Natural killer cell (primary cell): ENCODE data around the gene PRPF6. TPM values are rescaled to one million over a fixed set of nuclear protein-coding genes. Genes with fewer than 3 reads are reported as not detected.

Source experiments
- ATAC-seq, 3 donors: fragments of 150-1000 bp in 2 of 3; fragments of 200-7000 bp in 1 of 3; cut with Tn5 transposase; 1 replicate in 1 of 3; 2 replicates in 2 of 3; pipeline ENCODE4 v1.10.0; 2021; ENCODE audit warnings: mild to moderate bottlenecking in 2 of 3, moderate library complexity in 2 of 3
- DNase-seq, 2 donors: peaks; one replicate each; pipeline versions ENCODE4 v3.0.0 to v3.0.0-alpha.2; 2013 to 2021; ENCODE audit warnings: mixed read lengths in 1 of 2
- H3K27ac ChIP-seq: one replicate; pipeline ENCODE4 v1.5.1; 2013; ENCODE audit warnings: mild to moderate bottlenecking, low read length
- H3K27me3 ChIP-seq: one replicate; pipeline ENCODE4 v1.6.1; 2013; ENCODE audit warnings: low read length; ENCODE audit not compliant: control insufficient read depth, insufficient read depth
- H3K36me3 ChIP-seq: one replicate; pipeline ENCODE4 v1.6.1; 2013; ENCODE audit warnings: low read length; ENCODE audit not compliant: control insufficient read depth, insufficient read depth
- H3K4me1 ChIP-seq: one replicate; pipeline ENCODE4 v1.6.1; 2013; ENCODE audit warnings: low read length; ENCODE audit not compliant: control insufficient read depth, insufficient read depth
- H3K4me3 ChIP-seq: one replicate; pipeline ENCODE4 v1.5.1; 2013; ENCODE audit warnings: low read length
- H3K9me3 ChIP-seq: one replicate; pipeline ENCODE4 v1.6.1; 2013; ENCODE audit warnings: low read length; ENCODE audit not compliant: control insufficient read depth, insufficient read depth
- H3K27ac Mint-ChIP-seq, 2 donors: one replicate each; pipeline ENCODE4 v1.8.0; 2022; ENCODE audit warnings: mild to moderate bottlenecking in 2 of 2, mixed read lengths in 2 of 2, moderate library complexity in 1 of 2
- H3K27me3 Mint-ChIP-seq, 2 donors: one replicate each; pipeline ENCODE4 v1.8.0; 2022; ENCODE audit warnings: low read depth in 2 of 2, mixed read lengths in 2 of 2
- H3K36me3 Mint-ChIP-seq: one replicate; pipeline ENCODE4 v1.8.0; 2022; ENCODE audit warnings: mixed read lengths
- H3K4me1 Mint-ChIP-seq, 2 donors: one replicate each; pipeline ENCODE4 v1.8.0; 2022; ENCODE audit warnings: mixed read lengths in 2 of 2
- H3K4me3 Mint-ChIP-seq: one replicate; pipeline ENCODE4 v1.8.0; 2022; ENCODE audit warnings: mild to moderate bottlenecking, moderate library complexity, mixed read lengths
- H3K9me3 Mint-ChIP-seq, 2 donors: one replicate each; pipeline ENCODE4 v1.8.0; 2022; ENCODE audit warnings: mixed read lengths in 2 of 2
- WGBS: methylation state at CpG from one replicate; pipeline ENCODE4 v1.1.7; 2013; ENCODE audit warnings: missing lambda C conversion rate; ENCODE audit not compliant: insufficient coverage; 5-methylcytosine and 5-hydroxymethylcytosine counted together
- intact Hi-C: fragments of 100-400 bp; cut with micrococcal nuclease; formaldehyde crosslinking; loops from one replicate; pipeline ENCODE4 v1.14.2; 2022
- total RNA-seq, 4 donors: library from RNA; stranded (reverse); fragments of 120-200 nt in 1 of 4; gene quantifications; one replicate each; pipeline versions ENCODE4 v1.2.3 to v1.2.4, GENCODE V29; 2013 to 2022
- TF ChIP-seq, protein P1 (sequence below): fragments of 200-600 bp; IDR thresholded peaks from one replicate; pipeline ENCODE4 v1.8.0; 2022; ENCODE audit warnings: antibody characterized with exemption

PRPF6 gene, protein sequence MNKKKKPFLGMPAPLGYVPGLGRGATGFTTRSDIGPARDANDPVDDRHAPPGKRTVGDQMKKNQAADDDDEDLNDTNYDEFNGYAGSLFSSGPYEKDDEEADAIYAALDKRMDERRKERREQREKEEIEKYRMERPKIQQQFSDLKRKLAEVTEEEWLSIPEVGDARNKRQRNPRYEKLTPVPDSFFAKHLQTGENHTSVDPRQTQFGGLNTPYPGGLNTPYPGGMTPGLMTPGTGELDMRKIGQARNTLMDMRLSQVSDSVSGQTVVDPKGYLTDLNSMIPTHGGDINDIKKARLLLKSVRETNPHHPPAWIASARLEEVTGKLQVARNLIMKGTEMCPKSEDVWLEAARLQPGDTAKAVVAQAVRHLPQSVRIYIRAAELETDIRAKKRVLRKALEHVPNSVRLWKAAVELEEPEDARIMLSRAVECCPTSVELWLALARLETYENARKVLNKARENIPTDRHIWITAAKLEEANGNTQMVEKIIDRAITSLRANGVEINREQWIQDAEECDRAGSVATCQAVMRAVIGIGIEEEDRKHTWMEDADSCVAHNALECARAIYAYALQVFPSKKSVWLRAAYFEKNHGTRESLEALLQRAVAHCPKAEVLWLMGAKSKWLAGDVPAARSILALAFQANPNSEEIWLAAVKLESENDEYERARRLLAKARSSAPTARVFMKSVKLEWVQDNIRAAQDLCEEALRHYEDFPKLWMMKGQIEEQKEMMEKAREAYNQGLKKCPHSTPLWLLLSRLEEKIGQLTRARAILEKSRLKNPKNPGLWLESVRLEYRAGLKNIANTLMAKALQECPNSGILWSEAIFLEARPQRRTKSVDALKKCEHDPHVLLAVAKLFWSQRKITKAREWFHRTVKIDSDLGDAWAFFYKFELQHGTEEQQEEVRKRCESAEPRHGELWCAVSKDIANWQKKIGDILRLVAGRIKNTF
- total RNA-seq, result 10 to 100 TPM; 52.7 to 63.0 (median 55.0) TPM
- total RNA-seq (2013), result 66.5 TPM

GRCh38 chr20:63980806-63981728 is at the start of gene PRPF6:
Gene PRPF6, plus strand, starts transcription at chr20:63981132. Its CDS starts 114 bp downstream, at chr20:63981246.
- peak within 1 kb of the TSS; percentile 62 for H3K4me3 ChIP-seq
- no peaks in the 10 kb centered on the region for H3K27me3 Mint-ChIP-seq
- H3K9me3 Mint-ChIP-seq, result no peaks in the 10 kb centered on the region
- H3K4me1 ChIP-seq, result peaks cover 54% of the 10 kb centered on the region
- H3K36me3 ChIP-seq, result peaks cover 23% of the 10 kb centered on the region
- H3K36me3 Mint-ChIP-seq, result peaks cover 14% of the 10 kb centered on the region
- intact Hi-C loops, result loop anchor here (2.0 kb wide), 1 partner anchor 140 kb away; no protein-coding TSS in a partner anchor
- DNase-seq (peak; percentile 92 to 99), ATAC-seq (peak; percentile 61 to 86 (median 77))
- TF ChIP-seq, protein P1, sequence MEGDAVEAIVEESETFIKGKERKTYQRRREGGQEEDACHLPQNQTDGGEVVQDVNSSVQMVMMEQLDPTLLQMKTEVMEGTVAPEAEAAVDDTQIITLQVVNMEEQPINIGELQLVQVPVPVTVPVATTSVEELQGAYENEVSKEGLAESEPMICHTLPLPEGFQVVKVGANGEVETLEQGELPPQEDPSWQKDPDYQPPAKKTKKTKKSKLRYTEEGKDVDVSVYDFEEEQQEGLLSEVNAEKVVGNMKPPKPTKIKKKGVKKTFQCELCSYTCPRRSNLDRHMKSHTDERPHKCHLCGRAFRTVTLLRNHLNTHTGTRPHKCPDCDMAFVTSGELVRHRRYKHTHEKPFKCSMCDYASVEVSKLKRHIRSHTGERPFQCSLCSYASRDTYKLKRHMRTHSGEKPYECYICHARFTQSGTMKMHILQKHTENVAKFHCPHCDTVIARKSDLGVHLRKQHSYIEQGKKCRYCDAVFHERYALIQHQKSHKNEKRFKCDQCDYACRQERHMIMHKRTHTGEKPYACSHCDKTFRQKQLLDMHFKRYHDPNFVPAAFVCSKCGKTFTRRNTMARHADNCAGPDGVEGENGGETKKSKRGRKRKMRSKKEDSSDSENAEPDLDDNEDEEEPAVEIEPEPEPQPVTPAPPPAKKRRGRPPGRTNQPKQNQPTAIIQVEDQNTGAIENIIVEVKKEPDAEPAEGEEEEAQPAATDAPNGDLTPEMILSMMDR, result peak; percentile 90
- no peaks in the 10 kb centered on the region for H3K27me3 ChIP-seq
- peak within 1 kb of the TSS; percentile 88 to 95 for H3K27ac Mint-ChIP-seq
- peaks cover 59 to 67% of the 10 kb centered on the region in 2 donors for H3K4me1 Mint-ChIP-seq
- peak within 1 kb of the TSS; percentile 95 for H3K4me3 Mint-ChIP-seq
- no peaks in the 10 kb centered on the region for H3K9me3 ChIP-seq
- WGBS, result under 1% methylated on average over 70 of the region's 75 CpGs
- peak within 1 kb of the TSS; percentile 78 for H3K27ac ChIP-seq

DNA sequence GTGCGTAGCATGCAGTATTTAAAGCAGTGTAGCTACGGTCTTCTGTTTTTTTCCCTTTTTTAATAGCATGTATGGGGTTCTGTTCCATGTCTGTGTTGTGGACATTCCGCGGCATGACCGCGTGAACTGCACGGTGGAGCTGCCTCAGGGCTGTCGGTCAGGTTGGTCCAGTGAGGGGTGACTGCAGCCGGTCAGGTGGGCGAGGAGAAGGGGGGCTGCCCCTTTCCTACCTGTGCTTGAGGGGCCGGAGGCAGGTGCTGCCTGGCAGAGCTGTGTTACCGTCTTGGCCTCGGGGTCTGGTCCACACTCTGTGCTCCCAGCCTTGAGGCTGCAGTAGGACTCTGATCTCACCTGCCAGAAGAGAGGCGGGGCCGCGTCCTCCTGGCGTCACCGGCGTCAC is 49.2 kb upstream of the PRPF6 start:
- TF ChIP-seq, protein P1, result no peak
- WGBS, result 97% methylated on average over 19 of the region's 19 CpGs
- no peak overlapping the region for H3K4me3 Mint-ChIP-seq
- peaks cover 0 to 11% of the 10 kb centered on the region in 2 donors for H3K4me1 Mint-ChIP-seq
- H3K36me3 ChIP-seq, result peaks cover 66% of the 10 kb centered on the region
- no peak overlapping the region for H3K27ac Mint-ChIP-seq
- no peaks in the 10 kb centered on the region for H3K9me3 ChIP-seq
- no peak overlapping the region for H3K4me3 ChIP-seq
- no peaks in the 10 kb centered on the region for H3K27me3 ChIP-seq
- intact Hi-C loops, result no loop called here
- no peak for DNase-seq
- no peak for ATAC-seq
- no peaks in the 10 kb centered on the region for H3K27me3 Mint-ChIP-seq
- H3K9me3 Mint-ChIP-seq, result no peaks in the 10 kb centered on the region
- H3K27ac ChIP-seq, result no peak overlapping the region
- no peaks in the 10 kb centered on the region for H3K36me3 Mint-ChIP-seq
- no peaks in the 10 kb centered on the region for H3K4me1 ChIP-seq

- Mint-ChIP-seq H3K27me3 (no peaks in the 10 kb centered on the region), H3K9me3 (no peaks in the 10 kb centered on the region), H3K4me3 (no peak overlapping the region), H3K36me3 (no peaks in the 10 kb centered on the region), H3K27ac (no peak overlapping the region), H3K4me1 (peaks cover 0 to 7% of the 10 kb centered on the region in 2 donors)
- Histone ChIP-seq H3K4me3 (no peak overlapping the region), H3K4me1 (no peaks in the 10 kb centered on the region), H3K27me3 (no peaks in the 10 kb centered on the region), H3K36me3 (peaks cover 66% of the 10 kb centered on the region), H3K27ac (no peak overlapping the region), H3K9me3 (no peaks in the 10 kb centered on the region)
- ATAC-seq (no peak), DNase-seq (no peak)
- WGBS, result 96% methylated on average over 17 of the region's 17 CpGs
- TF ChIP-seq, protein P1, result no peak
- intact Hi-C loops, result no loop called here
Measured at GRCh38 chr20:63932606-63933160, 48.2 kb upstream of the PRPF6 start.
